NB4 (cell line): ENCODE data around the gene TIMELESS.

ENCODE experiments used
- CTCF ChIP-seq: IDR thresholded peaks from one replicate; pipeline ENCODE4 v1.5.1; 2012; ENCODE audit warnings: low read depth, low read length
- MAX ChIP-seq: IDR thresholded peaks from 2 replicates; pipeline ENCODE4 v1.6.1; 2011; ENCODE audit warnings: low read depth, low read length
- POLR2A ChIP-seq: IDR thresholded peaks from 2 replicates; pipeline ENCODE4 v1.6.1; 2011; ENCODE audit warnings: mild to moderate bottlenecking; ENCODE audit not compliant: insufficient read length; ENCODE audit errors: extremely low read depth

- TF ChIP-seq CTCF (no peak), MAX (no peak), POLR2A (no peak)
These were observed 377 bp upstream of the TIMELESS start for GRCh38 chr12:56449622-56449984.
